Activated naive CD8-positive, alpha-beta T cell treated with anti-CD3 and anti-CD28 coated beads for 36 hours (primary cell): Measurements from ENCODE around the gene IFNL3. TPM values are rescaled to one million over a fixed set of nuclear protein-coding genes. Genes with fewer than 3 reads are reported as not detected.

Source experiments
- DNase-seq: peaks from one replicate; pipeline ENCODE4 v3.0.0; 2021
- H3K27ac Mint-ChIP-seq: one replicate; pipeline ENCODE4 v1.8.0; 2022; ENCODE audit warnings: mild to moderate bottlenecking, moderate library complexity, mixed read lengths
- H3K27me3 Mint-ChIP-seq: one replicate; pipeline ENCODE4 v1.8.0; 2022; ENCODE audit warnings: mild to moderate bottlenecking, mixed read lengths
- H3K36me3 Mint-ChIP-seq: one replicate; pipeline ENCODE4 v1.8.0; 2021; ENCODE audit warnings: mild to moderate bottlenecking, mixed read lengths
- H3K4me1 Mint-ChIP-seq: one replicate; pipeline ENCODE4 v1.8.0; 2021; ENCODE audit warnings: mixed read lengths
- H3K4me3 Mint-ChIP-seq: one replicate; pipeline ENCODE4 v1.8.0; 2022; ENCODE audit warnings: mild to moderate bottlenecking, moderate library complexity, mixed read lengths
- H3K9me3 Mint-ChIP-seq: one replicate; pipeline ENCODE4 v1.8.0; 2022; ENCODE audit warnings: mixed read lengths
- total RNA-seq, 2 experiments: library from RNA; stranded (reverse); gene quantifications; one replicate each; pipeline ENCODE4 v1.2.3, GENCODE V29; 2021

The IFNL3 gene
- total RNA-seq, 2 experiments from 2014 or later, result not detected

DNA sequence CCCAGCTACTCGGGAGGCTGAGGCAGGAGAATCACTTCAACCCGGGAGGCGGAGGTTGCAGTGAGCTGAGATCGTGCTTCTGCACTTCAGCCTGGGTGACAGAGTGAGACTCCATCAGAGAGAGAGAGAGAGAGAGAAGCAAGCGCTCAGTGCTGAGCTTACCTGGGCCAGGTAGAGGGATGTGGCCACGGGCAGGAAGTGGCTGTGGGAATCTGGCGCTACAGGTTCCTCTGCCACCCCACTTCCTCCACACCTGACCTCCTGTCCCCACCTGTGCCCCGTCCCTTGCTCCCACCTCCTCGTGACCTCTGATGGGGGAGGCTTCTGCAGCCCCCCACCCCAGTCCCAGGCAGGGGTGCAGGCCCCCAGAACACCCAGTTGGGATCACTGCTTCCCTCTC, 49.1 kb downstream of the IFNL3 start:
- H3K27me3 Mint-ChIP-seq, result peaks cover 75% of the 10 kb centered on the region
- DNase-seq, result no peak
- H3K36me3 Mint-ChIP-seq, result no peaks in the 10 kb centered on the region
- H3K4me1 Mint-ChIP-seq, result peaks cover 8% of the 10 kb centered on the region
- no peak overlapping the region for H3K4me3 Mint-ChIP-seq
- no peaks in the 10 kb centered on the region for H3K9me3 Mint-ChIP-seq
- no peak overlapping the region for H3K27ac Mint-ChIP-seq

DNA sequence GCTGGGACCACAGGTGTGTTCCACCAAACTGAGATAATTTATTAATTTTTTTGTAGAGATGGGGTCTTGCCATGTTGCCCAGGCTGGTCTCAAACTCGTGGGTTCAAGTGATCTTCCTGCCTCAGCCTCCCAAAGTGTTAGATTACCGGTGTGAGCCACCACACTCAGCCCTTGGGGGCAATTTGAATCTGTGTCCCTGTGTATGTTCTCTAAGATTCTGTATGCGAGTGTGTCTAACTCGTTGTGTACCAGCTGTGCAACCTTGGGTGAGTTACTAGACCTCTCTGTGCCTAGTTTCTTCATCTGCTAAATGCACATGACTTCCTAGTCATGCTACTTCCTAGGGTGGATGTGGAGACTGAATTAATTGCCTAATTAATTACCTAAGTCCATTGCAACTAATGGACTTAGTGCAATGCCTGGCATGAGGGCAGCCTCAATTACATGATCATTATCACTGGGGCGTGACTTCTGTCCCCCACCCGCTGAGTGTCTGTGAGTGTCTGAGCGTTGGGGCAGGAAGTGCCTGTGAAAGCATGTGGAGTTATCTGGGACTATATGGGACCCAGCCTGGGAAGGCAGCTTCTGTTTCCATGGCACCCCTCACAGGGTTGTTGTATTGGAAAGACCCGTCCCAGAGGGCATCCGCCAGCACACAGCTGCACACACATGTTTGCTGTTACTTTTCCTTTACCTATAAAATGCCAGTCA, 49.8 kb downstream of the IFNL3 start:
- H3K9me3 Mint-ChIP-seq, result no peaks in the 10 kb centered on the region
- H3K4me3 Mint-ChIP-seq, result no peak overlapping the region
- no peaks in the 10 kb centered on the region for H3K36me3 Mint-ChIP-seq
- no peak overlapping the region for H3K27ac Mint-ChIP-seq
- peaks cover 73% of the 10 kb centered on the region for H3K27me3 Mint-ChIP-seq
- H3K4me1 Mint-ChIP-seq, result peaks cover 8% of the 10 kb centered on the region
- DNase-seq, result no peak

DNA sequence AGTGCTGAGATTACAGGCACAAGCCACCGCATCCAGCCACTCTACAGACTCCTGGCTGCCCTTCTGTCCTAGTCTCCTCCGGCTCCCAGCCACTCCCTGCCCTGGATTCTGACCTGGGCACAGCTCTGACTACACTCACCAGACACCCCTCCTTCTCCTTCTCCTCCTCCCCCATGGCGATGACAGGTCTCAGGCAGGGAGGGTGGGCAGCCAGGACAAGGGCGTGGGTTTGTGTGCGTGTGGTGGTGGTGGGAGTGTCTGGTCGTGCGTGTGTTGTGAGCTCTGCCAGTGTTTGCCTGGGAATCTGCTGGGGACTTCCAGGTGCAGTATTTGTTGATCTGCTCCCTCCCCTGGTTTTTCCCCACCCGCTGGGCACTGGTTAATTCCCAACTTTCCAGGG, 51.0 kb downstream of the IFNL3 start:
- Mint-ChIP-seq H3K27ac (no peak overlapping the region), H3K36me3 (no peaks in the 10 kb centered on the region), H3K4me1 (peaks cover 8% of the 10 kb centered on the region), H3K27me3 (peaks cover 70% of the 10 kb centered on the region), H3K4me3 (no peak overlapping the region), H3K9me3 (no peaks in the 10 kb centered on the region)
- DNase-seq, result no peak

Other genes with a start within 250 kb of the IFNL3 start
- 1 to 10 TPM; 1.3 to 1.7 TPM for gene FBXO27, start 212.5 kb downstream of the IFNL3 start, total RNA-seq
- gene ACP7, start 160.6 kb downstream of the IFNL3 start, total RNA-seq, result not detected
- gene PAK4, start 119.2 kb downstream of the IFNL3 start, total RNA-seq, result 10 to 100 TPM; 13.2 to 16.2 TPM
- not detected for gene NCCRP1, start 48.0 kb downstream of the IFNL3 start, total RNA-seq
- gene SYCN, start 40.7 kb downstream of the IFNL3 start, total RNA-seq, result not detected
- under 1 TPM; 0.14 to 0.25 TPM for gene IFNL4, start 3.9 kb upstream of the IFNL3 start, total RNA-seq
- not detected for gene IFNL2, start 23.4 kb upstream of the IFNL3 start, total RNA-seq
- gene IFNL1, start 51.4 kb upstream of the IFNL3 start, total RNA-seq, result not detected
- 1 to 10 TPM; 4.6 to 5.1 TPM for gene LRFN1, start 75.9 kb upstream of the IFNL3 start, total RNA-seq
- gene GMFG, start 91.0 kb upstream of the IFNL3 start, total RNA-seq, result 100 to 1,000 TPM; 232 to 240 TPM
- 10 to 100 TPM; 36.2 to 36.5 TPM for gene SAMD4B, start 97.4 kb upstream of the IFNL3 start, total RNA-seq
- 10 to 100 TPM; 43.6 to 44.0 TPM for gene PAF1, start 146.1 kb upstream of the IFNL3 start, total RNA-seq
- 10 to 100 TPM; 23.3 to 26.8 TPM for gene MED29, start 146.4 kb upstream of the IFNL3 start, total RNA-seq
- gene ZFP36, start 161.8 kb upstream of the IFNL3 start, total RNA-seq, result 10 to 100 TPM; 15.5 to 15.6 TPM
- 10 to 100 TPM; 29.1 to 40.0 TPM for gene PLEKHG2, start 167.7 kb upstream of the IFNL3 start, total RNA-seq
- 1,000 to 10,000 TPM; 3,164 to 3,181 TPM for gene RPS16, start 190.9 kb upstream of the IFNL3 start, total RNA-seq
- gene SUPT5H, start 200.6 kb upstream of the IFNL3 start, total RNA-seq, result 100 to 1,000 TPM; 179 to 182 TPM
- gene TIMM50, start 235.8 kb upstream of the IFNL3 start, total RNA-seq, result 100 to 1,000 TPM; 133 to 137 TPM